Retinal pigment epithelial cell (primary cell): ENCODE measurements around the gene TEKT5.

Experiments
- DNase-seq: peaks from one replicate; pipeline ENCODE4 v3.0.0-alpha.2; 2010; ENCODE audit warnings: low read depth
- H3K4me3 ChIP-seq: 2 replicates; pipeline ENCODE4 v1.5.1; 2011; ENCODE audit warnings: mild to moderate bottlenecking, low read length, control low read depth, moderate library complexity
- TF ChIP-seq, protein P1 (sequence below): conservative IDR thresholded peaks from 2 replicates; pipeline ENCODE4 v1.5.1; 2011; ENCODE audit warnings: low read depth, low read length, control low read depth, inconsistent platforms

TEKT5 gene

DNA sequence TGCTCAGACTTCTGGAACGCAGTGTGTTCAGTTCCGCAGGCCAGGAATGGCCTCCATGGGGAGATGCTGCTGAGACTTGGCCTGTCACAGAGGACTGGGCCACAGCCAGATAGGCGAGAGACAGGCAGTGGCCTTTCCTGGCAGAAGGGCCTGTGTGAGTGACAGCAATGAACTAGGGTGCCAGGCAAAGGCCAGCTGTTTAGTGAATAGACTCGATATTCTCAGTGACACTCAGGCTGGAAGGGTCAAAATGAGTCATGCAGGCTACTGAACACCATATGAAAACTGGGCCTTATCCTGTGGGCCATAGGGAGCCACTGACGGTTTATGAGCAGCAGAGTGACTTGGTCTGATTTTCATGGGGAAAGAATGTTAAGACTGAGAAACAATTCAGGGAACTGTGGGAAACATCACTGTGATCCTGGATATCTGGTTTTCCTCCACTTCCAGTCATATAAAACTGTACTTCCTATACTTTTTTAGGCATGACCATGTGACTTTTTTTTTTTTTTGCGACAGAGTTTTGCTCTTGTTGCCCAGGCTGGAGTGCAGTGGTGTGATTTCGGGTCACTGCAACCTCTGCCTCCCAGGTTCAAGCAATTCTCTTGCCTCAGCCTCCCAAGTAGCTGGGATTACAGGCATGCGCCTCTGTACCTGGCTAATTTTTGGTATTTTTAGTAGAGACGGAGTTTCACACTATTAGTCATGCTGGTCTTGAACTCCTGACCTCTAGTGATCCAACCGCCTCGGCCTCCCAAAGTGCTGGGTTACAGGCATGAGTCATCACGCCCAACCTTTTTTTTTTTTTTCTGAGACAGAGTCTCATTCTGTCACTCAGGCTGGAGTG lies 43.7 kb upstream of the TEKT5 start:
- DNase-seq: no peak
- H3K4me3 ChIP-seq: no peak overlapping the region
- TF ChIP-seq, protein P1, sequence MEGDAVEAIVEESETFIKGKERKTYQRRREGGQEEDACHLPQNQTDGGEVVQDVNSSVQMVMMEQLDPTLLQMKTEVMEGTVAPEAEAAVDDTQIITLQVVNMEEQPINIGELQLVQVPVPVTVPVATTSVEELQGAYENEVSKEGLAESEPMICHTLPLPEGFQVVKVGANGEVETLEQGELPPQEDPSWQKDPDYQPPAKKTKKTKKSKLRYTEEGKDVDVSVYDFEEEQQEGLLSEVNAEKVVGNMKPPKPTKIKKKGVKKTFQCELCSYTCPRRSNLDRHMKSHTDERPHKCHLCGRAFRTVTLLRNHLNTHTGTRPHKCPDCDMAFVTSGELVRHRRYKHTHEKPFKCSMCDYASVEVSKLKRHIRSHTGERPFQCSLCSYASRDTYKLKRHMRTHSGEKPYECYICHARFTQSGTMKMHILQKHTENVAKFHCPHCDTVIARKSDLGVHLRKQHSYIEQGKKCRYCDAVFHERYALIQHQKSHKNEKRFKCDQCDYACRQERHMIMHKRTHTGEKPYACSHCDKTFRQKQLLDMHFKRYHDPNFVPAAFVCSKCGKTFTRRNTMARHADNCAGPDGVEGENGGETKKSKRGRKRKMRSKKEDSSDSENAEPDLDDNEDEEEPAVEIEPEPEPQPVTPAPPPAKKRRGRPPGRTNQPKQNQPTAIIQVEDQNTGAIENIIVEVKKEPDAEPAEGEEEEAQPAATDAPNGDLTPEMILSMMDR: no peak

DNA sequence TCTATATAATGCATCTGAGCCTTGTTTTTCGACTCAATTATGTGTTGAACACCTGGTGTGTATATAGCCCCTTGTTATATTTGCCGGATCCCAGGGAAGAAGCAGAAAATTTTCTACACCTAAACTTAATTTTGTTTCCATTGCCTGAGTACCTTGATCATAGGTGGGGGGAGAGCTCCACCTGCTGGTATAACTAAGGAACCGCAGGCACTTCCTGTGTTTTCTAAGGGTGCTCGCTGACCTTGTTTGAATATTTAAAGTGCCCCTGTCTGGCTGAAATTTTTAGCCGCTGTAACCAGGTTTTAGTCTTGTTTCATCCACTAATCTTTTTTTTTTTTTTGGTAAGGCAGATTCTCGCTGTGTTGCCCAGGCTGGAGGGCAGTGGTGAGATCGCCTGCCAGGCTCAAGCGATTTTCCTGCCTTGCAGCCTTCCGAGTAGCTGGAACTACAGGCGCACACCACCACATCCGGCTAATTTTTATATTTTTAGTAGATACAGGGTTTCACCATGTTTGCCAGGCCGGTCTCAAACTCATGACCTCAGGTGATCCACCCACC lies 42.4 kb upstream of the TEKT5 start:
- TF ChIP-seq, protein P1: peak; percentile 89
- H3K4me3 ChIP-seq: peak overlapping the region; percentile 27
- no peak for DNase-seq

DNA sequence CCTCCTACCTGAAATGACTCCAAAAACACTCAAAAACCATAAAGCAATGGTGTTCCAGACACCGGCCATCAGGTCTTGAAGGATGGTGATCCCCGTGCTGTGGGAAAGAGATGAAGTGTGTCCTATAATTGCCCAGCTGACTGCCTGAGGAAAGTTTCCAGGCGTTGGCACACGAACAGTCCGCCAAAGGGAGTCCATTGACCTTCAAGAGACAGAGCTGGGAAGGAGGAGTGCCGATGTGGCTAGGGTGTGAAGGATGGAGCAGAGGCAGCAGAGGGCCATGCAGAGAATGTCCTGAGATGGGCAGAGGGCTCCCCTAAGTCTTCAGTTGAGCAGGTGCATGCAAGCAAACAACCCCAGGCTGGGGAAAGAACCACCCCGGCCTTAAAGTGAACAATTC lies 37.1 kb upstream of the TEKT5 start:
- TF ChIP-seq, protein P1: no peak
- DNase-seq: no peak

DNA sequence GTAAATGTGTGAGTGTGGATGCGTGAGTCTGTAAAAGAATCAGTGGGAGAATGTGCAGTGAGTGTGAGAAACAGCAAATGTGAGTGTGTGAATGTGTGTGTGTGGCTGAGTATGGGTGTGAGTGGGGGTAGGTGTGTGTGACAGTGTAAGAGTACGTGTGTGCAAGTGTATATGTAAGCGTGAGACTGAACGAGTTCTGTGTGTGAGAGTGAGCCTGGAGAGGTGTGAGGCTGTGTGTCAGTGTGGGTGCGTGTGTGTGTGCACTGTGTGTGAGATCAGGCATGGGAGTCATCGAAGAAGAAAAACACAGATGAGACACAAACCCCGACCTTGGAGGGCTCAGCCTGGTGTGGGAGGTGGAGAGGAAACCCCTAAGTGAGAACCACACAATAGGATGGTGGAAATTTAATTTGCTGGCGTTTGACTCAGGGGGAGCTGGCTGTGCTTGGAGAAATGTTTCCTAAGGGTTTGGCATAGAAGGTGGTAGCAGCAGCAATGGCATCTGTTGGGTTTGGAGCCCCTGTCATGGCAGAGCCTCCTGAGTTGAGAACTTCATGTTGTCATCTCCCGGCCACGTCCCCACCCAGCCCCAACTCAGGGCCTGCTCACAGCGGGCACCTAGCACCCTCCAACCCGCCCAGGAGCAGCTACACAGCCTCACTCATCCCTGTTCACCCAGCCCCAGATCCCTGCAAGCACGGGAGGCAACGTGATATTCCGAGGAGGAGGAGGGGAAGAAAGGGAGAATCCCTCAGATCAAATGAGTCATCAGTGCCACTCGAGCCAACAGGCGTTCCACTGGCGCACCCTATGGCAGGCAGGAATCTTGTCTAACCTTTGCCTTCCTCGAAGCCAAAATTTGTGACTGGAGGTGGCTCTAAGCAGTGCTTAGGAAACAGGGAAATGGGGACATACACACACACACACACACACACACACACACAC lies 34.6 kb upstream of the TEKT5 start:
- no peak for DNase-seq
- TF ChIP-seq, protein P1: peak; percentile 14
- H3K4me3 ChIP-seq: no peak overlapping the region

More for the DNA sequence above, 37.1 kb upstream of the TEKT5 start:
- H3K4me3 ChIP-seq: no peak overlapping the region

DNA sequence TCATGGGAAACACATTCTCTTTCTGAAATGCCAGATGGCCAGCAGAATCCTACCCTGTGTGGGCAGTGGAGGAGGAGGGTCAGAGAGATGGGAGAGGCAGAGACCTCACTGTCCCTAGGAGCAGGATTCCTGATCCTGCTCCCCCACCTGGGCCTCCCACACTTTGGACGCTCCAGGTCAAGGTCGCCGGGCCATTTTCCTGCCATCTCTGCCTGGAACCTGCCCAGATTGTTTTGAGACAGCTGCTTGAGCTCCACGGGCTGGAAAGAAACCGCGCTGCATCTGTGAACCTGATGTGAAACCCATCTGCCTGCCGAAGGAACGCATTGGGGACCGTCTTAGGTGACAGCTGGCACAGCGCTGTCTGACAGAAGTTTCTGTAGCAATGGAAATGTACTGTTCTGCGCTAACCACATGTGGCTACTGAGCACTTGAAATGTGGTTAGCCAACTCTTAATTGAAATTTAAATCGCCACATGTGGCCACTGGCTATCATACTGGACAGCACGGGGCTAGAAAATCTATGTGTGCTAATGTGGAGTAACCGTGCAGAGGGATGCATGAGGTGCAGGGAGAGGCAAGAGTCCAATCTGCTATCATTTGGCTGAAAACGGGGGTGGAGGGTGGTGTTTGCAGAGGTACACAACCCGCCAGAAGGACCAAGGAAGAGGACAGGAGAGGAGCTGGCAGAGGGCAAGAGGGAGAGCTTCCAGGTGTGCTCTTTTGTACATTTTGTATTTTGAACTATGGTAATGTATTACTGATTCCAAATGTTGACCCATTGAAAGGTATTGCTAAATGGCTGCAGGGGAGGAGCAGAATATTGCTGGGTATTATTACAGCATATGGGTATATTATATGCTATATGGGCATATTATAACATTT lies 33.5 kb upstream of the TEKT5 start:
- TF ChIP-seq, protein P1: no peak
- no peak overlapping the region for H3K4me3 ChIP-seq
- no peak for DNase-seq

DNA sequence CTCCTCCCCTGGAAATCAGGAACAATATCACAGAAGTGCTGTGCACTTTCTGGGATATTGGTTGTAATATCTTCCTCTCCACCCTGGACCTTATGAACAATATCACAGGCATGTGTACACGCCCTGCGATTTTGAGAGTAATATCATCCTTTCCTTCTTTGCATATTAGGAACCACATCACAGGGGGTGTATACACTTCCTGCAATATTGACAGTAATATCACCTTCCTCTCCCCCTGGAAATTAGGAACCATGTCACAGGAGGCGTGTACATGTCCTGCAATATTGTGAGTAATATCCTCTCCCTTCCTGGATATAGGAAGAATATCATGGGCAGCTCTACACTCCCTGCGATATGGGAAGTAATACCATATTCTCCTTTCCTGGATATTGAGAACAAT lies 14.2 kb upstream of the TEKT5 start:
- TF ChIP-seq, protein P1: no peak
- no peak overlapping the region for H3K4me3 ChIP-seq
- no peak for DNase-seq
